Peyer's patch (tissue), 4 donors: ENCODE measurements around the gene RAB11FIP4.

Source experiments
- CTCF ChIP-seq, 6 experiments: fragments of 450-650 bp in 4 of 6; fragments of 200-600 bp in 2 of 6; sonication (generic) in 1 of 6; IDR thresholded peaks; one replicate each; pipeline ENCODE4 v1.5.1; 2017 to 2019; ENCODE audit warnings: antibody characterized with exemption in 6 of 6, mild to moderate bottlenecking in 3 of 6, moderate library complexity in 1 of 6
- POLR2A ChIP-seq, 2 donors: fragments of 450-650 bp; IDR thresholded peaks; one replicate each; pipeline ENCODE4 v1.5.1; 2017; ENCODE audit warnings: antibody characterized with exemption in 2 of 2, mild to moderate bottlenecking in 2 of 2, moderate library complexity in 2 of 2

- TF ChIP-seq CTCF (IDR thresholded peaks at IDR 0.05) (no peak), POLR2A (IDR thresholded peaks at IDR 0.05) (no peak)
Measured at GRCh38 chr17:31428111-31428510, 36.6 kb downstream of the RAB11FIP4 start.
